C4-2B (cell line): ENCODE measurements around the gene SIX5.

Experiments
- ZFX ChIP-seq: fragments of 450-650 bp; IDR thresholded peaks from 2 replicates; pipeline ENCODE4 v1.6.1; 2017
- TF ChIP-seq, protein P1 (sequence below): fragments of 450-650 bp; conservative IDR thresholded peaks from 2 replicates; pipeline ENCODE4 v1.5.1; 2017; ENCODE audit warnings: mild to moderate bottlenecking

DNA sequence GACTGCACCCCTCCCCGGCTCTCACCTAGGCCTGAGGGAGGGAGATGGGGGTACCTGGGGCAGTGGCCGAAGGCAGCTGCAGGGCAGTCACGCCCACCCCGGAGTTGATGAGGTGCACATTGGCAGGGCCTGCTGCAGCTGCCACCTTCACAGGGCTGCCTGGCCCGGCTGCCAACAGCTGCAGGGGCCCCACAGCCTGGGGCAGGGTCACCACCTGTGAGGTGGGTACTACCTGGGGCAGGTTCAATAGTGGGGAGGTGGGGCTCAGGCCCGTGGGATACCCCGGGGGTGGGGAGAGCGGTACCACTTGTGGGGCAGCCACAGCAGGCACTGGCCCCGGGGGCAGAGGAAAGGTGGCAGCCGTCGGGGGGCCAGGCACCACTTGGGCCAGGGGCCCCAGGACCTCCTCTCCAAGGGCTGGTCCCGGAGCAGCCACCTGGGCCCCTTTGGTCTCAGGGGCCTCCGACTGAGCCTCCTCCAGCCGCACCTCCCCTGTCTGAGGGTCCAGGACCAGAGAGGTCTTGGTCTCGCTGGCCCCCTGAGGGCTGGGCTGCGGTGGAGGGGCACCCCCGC is 2.7 kb downstream of the SIX5 start:
- TF ChIP-seq, protein P1, sequence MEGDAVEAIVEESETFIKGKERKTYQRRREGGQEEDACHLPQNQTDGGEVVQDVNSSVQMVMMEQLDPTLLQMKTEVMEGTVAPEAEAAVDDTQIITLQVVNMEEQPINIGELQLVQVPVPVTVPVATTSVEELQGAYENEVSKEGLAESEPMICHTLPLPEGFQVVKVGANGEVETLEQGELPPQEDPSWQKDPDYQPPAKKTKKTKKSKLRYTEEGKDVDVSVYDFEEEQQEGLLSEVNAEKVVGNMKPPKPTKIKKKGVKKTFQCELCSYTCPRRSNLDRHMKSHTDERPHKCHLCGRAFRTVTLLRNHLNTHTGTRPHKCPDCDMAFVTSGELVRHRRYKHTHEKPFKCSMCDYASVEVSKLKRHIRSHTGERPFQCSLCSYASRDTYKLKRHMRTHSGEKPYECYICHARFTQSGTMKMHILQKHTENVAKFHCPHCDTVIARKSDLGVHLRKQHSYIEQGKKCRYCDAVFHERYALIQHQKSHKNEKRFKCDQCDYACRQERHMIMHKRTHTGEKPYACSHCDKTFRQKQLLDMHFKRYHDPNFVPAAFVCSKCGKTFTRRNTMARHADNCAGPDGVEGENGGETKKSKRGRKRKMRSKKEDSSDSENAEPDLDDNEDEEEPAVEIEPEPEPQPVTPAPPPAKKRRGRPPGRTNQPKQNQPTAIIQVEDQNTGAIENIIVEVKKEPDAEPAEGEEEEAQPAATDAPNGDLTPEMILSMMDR: no peak
- no peak for TF ChIP-seq ZFX
